GM12864 (cell line): Measurements from ENCODE around the gene CCDC66.

Experiments
- DNase-seq: peaks from one replicate; pipeline ENCODE4 v3.0.0-alpha.2; 2011; ENCODE audit warnings: low read depth
- H3K4me3 ChIP-seq: 2 replicates; pipeline ENCODE4 v1.5.1; 2011; ENCODE audit warnings: mild to moderate bottlenecking, low read depth, low read length, control low read depth
- CTCF ChIP-seq: IDR thresholded peaks from 2 replicates; pipeline ENCODE4 v1.5.1; 2011; ENCODE audit warnings: low read depth, mild to moderate bottlenecking, moderate library complexity, low read length, control low read depth, inconsistent platforms; ENCODE audit errors: missing control alignments

The CCDC66 gene

DNA sequence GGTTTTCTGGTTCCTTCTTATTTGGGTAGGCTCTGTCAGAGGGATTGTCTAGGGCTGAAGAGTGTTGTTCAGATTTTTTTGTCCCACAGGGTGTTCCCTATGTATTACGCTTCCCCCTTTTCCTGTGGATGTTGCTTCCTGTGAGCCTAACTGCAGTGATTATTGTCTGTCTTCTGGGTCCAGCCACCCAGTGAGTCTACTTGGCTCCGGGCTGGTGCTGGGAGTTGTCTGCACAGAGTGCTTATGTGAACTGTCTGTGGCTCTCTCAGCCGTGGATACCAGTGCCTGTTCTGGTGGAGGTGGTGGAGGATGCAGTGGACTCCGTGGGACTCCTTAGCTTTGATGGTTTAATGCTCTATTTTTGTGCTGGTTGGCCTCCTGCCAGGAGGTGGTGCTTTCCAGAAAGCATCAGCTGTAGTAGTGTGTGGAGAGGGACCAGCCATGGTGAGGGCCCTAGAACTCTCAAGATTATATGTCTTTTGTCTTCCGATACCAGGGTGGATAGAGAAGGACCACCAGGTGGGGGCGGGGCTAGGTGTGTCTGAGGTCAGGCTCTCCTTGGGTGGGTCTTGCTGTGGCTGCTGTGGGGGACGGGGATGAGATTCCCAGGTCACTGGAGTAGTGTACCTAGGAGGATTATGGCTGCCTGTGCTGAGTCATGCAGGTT, 53.8 kb downstream of the CCDC66 start:
- DNase-seq, result no peak
- no peak overlapping the region for H3K4me3 ChIP-seq
- no peak for TF ChIP-seq CTCF

DNA sequence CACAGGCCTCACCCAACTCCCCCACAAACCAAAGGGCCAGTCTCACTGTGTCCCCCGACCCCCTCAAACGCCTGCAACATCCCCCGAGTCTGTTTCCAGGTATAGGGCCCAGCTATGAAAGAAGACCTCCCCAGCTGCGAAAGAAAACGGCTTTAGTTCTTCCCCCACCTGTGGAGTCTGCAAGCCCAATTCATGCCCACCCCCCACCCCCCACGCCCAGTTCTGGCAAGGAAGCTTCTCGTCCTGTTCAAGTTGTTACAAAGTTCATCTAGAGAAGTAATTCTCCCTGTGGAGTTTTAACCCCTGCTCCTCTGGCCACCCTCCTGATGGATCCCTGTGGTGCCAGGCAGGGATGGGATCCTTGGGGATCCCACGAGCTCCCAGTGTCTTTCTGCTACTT, 54.4 kb downstream of the CCDC66 start:
- H3K4me3 ChIP-seq, result no peak overlapping the region
- no peak for DNase-seq
- no peak for TF ChIP-seq CTCF

GRCh38 chr3:56612146-56612545, 55.2 kb downstream of the CCDC66 start:
- H3K4me3 ChIP-seq, result no peak overlapping the region
- no peak for TF ChIP-seq CTCF
- DNase-seq, result no peak

- DNase-seq, result no peak
- no peak for TF ChIP-seq CTCF
- no peak overlapping the region for H3K4me3 ChIP-seq
These were observed 56.0 kb downstream of the CCDC66 start for GRCh38 chr3:56613016-56613415.

- no peak for DNase-seq
- no peak overlapping the region for H3K4me3 ChIP-seq
- no peak for TF ChIP-seq CTCF
These were observed 59.6 kb downstream of the CCDC66 start for GRCh38 chr3:56616478-56617006.

- no peak overlapping the region for H3K4me3 ChIP-seq
- DNase-seq, result no peak
- TF ChIP-seq CTCF, result no peak
These were observed 63.4 kb downstream of the CCDC66 start for GRCh38 chr3:56620371-56620770.

DNA sequence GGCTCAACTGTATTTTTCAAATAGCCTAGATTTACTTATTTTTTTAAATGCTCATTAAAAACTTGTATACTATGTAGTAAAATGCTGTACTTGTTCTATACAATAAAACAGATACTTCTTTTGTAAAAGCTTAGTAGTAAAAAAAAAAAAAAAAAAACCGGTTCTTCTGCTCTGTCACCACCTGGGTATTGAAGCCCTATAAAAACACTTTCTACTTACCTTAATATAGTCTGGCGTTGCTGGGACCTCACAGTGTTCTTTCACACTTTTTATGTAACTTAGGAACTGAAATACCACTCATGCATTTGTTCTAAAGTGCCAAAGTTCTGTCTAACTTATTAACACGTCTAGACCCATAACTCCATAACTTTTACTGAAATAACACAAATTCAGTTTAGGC, 64.7 kb downstream of the CCDC66 start:
- no peak overlapping the region for H3K4me3 ChIP-seq
- no peak for DNase-seq
- no peak for TF ChIP-seq CTCF
